K562 treated with DMSO at 1 percent for 24 hours (cell line): Measurements from ENCODE around the gene RITA1. TPM values are rescaled to one million over a fixed set of nuclear protein-coding genes. Genes with fewer than 3 reads are reported as not detected.

Experiments used
- total RNA-seq: library from RNA; unstranded; fragments of 300-600 nt; gene quantifications from 2 replicates; pipeline ENCODE4 v1.2.3, GENCODE V29; 2022; ENCODE audit warnings: low read depth; ENCODE audit not compliant: insufficient read depth

The RITA1 gene, protein sequence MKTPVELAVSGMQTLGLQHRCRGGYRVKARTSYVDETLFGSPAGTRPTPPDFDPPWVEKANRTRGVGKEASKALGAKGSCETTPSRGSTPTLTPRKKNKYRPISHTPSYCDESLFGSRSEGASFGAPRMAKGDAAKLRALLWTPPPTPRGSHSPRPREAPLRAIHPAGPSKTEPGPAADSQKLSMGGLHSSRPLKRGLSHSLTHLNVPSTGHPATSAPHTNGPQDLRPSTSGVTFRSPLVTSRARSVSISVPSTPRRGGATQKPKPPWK
- 37.6 and 44.4 TPM in 2 replicates for total RNA-seq

DNA sequence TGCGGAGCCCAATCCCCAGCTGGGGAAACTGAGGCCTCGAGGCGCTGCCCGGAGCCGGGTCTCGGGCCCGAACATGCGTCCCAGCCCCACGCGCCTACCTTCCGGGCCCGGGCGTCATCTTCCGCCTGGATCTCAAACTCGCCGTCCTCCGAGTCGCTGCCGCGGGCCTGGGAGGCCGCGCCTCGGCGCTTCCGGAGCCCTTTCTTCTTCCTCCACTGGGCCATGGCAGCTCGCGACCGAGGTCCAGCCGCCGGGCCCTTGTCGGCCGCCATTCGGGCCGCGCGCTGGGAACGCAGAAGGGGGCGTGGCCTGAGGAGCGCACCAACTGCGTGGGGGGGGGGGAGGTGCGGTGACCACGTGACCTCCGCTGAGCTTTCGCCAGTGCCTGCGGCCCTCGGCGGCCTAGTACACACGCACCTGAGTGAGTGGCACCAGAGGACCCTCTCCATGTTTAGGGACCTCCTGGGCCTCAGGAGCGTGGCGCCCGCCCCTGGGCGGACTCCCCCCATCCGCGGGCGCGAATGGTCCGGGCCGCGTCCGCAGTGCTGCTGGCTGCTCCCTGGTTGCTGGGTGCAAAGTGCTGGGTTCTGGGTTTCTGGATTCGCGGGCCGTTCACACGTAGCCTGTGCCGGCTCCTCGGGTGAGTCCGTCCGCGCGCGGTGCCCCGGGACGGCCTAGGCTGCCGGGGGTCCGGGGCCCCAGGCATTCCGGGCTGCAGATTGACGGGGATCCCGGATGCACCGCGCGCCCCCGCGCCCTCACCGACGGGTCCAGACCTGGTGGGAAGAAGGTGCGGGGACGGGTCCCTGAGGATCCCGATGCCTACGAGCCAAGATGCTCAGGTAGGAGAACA, at the start of gene RITA1, which contains the start of gene DDX54:
TSS of gene RITA1 (plus strand) at position 542 of the 853 bp plus-strand sequence. CDS start 1,026 bp downstream, outside the sequence.
TSS of gene DDX54 (minus strand) at position 299 of the 853 bp plus-strand sequence. CDS start at position 272, 27 bp downstream.

DNA sequence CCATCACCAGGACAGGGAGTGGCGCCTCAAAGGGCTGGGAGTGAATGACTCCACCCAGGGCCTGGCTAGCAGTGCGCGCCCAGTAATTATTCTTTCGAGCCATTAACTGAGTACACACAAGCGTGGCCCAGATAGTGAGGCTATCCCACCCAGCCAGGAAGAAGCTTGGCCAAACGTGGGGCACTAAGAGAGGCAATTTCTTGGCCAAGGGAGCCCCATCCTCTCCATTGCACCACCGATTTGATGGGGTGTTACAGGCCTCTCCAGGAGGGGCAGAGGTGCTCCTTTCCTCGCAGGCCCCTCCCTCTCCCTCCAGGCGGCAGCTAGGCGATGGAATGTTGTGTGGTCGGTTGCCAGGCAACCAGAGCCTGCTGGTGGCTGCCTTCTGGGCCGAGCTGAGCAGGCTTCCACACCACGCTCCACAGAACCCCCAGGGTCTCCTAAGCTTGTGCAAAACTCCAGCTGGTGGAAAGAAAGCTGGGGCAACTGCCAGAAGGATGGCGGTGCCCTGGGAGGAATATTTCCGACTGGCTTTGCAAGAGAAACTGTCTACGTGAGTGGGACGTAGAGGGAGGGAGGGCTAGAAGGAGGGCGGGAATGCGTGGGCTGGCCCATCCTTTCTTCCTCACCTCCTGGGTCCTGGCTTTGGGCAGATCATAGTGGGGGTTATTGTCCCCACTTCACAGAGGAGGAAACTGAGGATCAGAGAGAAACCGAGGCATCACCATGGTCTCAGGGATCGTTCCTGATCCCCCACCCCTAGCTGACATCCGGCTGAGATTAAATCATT, 36.0 kb upstream of the RITA1 start, which contains the start of gene CFAP73:
TSS of gene CFAP73 (plus strand) at position 364 of the 790 bp plus-strand sequence. CDS start at position 498, 134 bp downstream.

DNA sequence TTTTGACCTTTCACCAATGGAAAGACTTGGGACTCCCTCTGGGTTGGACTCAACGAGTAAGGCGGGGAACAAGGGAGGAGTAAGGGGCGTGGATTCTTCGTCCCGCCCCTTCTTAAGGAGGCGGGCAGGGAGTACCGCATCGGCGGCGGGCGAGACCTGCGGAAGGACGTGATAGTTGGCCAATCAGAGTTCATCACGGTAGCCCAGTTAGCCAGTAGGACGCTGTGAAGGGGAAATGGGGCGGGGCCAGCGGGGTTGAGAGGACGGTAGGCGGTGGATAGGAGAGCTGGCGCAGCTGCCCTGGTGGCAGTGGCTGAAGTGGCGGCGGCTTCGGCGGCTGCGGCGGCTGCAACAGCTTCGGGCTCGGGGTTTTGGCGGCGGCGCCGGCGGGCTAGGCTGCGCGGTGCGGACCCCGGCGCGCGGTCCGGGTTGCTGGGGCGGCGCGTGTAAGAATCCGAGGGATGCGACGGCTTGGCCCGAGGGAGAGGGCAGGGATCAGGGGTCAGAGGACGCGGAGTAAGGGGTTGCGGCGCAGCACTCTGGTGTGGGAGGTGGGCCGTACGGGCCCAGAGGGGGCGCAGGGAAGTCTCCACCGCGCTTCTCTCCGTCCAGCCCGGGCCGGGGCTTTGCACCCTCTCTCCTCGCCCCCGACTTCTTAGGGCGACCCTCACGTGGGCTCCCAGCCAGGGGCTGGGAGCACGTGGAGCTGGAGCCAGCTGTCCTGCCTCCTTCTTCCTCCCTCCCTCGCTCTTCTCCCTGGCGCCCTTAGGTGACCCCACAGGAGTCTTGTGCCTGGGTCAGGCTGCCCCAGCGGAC, 35.9 kb downstream of the RITA1 start, which contains the start of gene TPCN1:
TSS of gene TPCN1 (plus strand) at position 284 of the 816 bp plus-strand sequence. CDS start 5,389 bp downstream, outside the sequence.

Other genes starting within 250 kb of the RITA1 start
- gene OAS3, start 247.2 kb upstream of the RITA1 start, total RNA-seq: 15.0 and 17.2 TPM in 2 replicates
- gene OAS2, start 207.2 kb upstream of the RITA1 start, total RNA-seq: not detected in 2 replicates
- not detected in 2 replicates for gene DTX1, start 129.0 kb upstream of the RITA1 start, total RNA-seq
- 0.10 TPM in 1 of 2 replicates, not detected in the other for gene RASAL1, start 50.0 kb upstream of the RITA1 start, total RNA-seq
- gene CFAP73, start 36.0 kb upstream of the RITA1 start, total RNA-seq: 0.27 TPM in 1 of 2 replicates, not detected in the other
- 81.2 and 88.1 TPM in 2 replicates for gene DDX54, start 243 bp upstream of the RITA1 start, total RNA-seq
- 26.0 and 28.7 TPM in 2 replicates for gene TPCN1, start 35.7 kb downstream of the RITA1 start, total RNA-seq
- 38.8 and 41.1 TPM in 2 replicates for gene SLC8B1, start 149.4 kb downstream of the RITA1 start, total RNA-seq
- gene PLBD2, start 172.9 kb downstream of the RITA1 start, total RNA-seq: 44.0 and 44.2 TPM in 2 replicates
- gene SDS, start 218.2 kb downstream of the RITA1 start, total RNA-seq: 0.88 and 1.5 TPM in 2 replicates
- gene SDSL, start 236.7 kb downstream of the RITA1 start, total RNA-seq: 24.3 and 24.8 TPM in 2 replicates